Vagina (tissue), 2 donors: ENCODE measurements around the gene HTRA3.

Experiments
- CTCF ChIP-seq, 3 experiments: fragments of 450-650 bp in 2 of 3; fragments of 200-600 bp in 1 of 3; sonication (generic) in 1 of 3; IDR thresholded peaks; one replicate each; pipeline ENCODE4 v1.5.1; 2017 to 2019; ENCODE audit warnings: antibody characterized with exemption in 3 of 3, mild to moderate bottlenecking in 2 of 3, moderate library complexity in 2 of 3
- POLR2A ChIP-seq, 2 donors: fragments of 450-650 bp; IDR thresholded peaks; one replicate each; pipeline ENCODE4 v1.6.1; 2017; ENCODE audit warnings: antibody characterized with exemption in 2 of 2, mild to moderate bottlenecking in 2 of 2, moderate library complexity in 2 of 2

- TF ChIP-seq CTCF (IDR thresholded peaks at IDR 0.05) (no peak), POLR2A (IDR thresholded peaks at IDR 0.05) (no peak)
Measured at GRCh38 chr4:8326206-8326605, 56.7 kb downstream of the HTRA3 start.
